A673 (cell line): ENCODE results near the gene MED12L.

Experiments
- CTCF ChIP-seq: fragments of 300-800, 200-600 bp; sonication (generic); conservative IDR thresholded peaks from 2 replicates; pipeline ENCODE4 v1.5.1; 2017; ENCODE audit warnings: low read depth, mild to moderate bottlenecking, antibody characterized with exemption, low read length, moderate library complexity, mixed read lengths
- EZH2 ChIP-seq: fragments of 200-600 bp; sonication (generic); IDR thresholded peaks from 2 replicates; pipeline ENCODE4 v1.6.1; 2017; ENCODE audit warnings: borderline replicate concordance, low read depth, mild to moderate bottlenecking, mixed read lengths, antibody characterized with exemption, low read length; ENCODE audit not compliant: poor library complexity, severe bottlenecking

- TF ChIP-seq CTCF: no peak
- no peak for TF ChIP-seq EZH2
These were observed 57.5 kb downstream of the MED12L start for GRCh38 chr3:151142929-151143328.
